GM19452 (cell line): ENCODE data around the gene EFNB3.

Source experiments
- ATAC-seq: cut with Tn5 transposase; IDR thresholded peaks from one replicate; pipeline ENCODE4 v1.9.1; 2021; ENCODE audit not compliant: unreplicated experiment

Gene EFNB3

GRCh38 chr17:7716901-7717755, 12.1 kb downstream of the EFNB3 start, which contains the start of gene DNAH2:
Gene DNAH2 (plus strand): TSS chr17:7717744. CDS start chr17:7719735, 1,991 bp downstream.
- no peak for ATAC-seq

GRCh38 chr17:7717756-7718350, 12.9 kb downstream of the EFNB3 start:
- no peak for ATAC-seq

- no peak for ATAC-seq
Measured at GRCh38 chr17:7719661-7720060, 14.7 kb downstream of the EFNB3 start.

DNA sequence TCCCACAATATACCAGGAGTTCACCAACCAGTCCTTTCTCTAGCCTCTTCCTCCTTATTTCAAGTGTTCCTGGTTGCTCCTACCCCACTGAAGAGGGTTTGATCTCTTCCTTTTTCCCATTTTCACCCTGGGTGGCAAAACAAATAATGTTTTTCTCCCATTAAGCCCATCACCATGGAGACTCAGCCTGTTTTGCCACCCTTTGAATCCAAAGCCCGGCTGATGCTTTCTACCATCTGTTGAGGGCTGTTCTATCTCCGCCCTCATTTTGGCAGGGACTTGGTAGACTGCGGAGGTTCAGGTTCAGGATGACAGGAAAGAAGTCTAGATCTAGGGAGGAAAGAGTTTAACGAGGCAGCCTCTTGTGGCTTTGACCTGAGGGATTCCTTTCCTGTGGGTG, 15.1 kb downstream of the EFNB3 start:
- no peak for ATAC-seq

GRCh38 chr17:7721612-7722011, 16.6 kb downstream of the EFNB3 start:
- no peak for ATAC-seq

DNA sequence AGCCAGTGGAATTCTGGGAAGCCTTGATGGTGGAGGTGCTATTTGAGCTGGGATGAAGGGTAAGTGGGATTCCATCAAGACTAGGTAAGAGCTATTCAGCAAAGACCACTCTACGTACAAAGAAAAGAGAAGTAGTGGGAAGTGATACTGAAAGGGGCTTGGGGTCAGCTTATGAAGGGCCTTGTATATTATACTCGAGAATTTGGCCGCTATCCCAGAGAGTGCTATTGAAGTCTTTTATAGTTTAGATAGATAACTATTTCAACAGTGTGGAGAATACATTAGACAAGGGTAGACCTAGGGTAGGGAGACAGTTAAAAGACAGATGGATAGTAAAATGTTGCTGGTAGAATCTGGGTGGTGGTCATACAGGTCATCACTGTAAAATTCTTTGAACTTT, 22.9 kb downstream of the EFNB3 start:
- ATAC-seq, result no peak

- no peak for ATAC-seq
Measured at GRCh38 chr17:7729816-7730215, 24.8 kb downstream of the EFNB3 start.

- ATAC-seq, result no peak
Measured at GRCh38 chr17:7732981-7733539, 28.1 kb downstream of the EFNB3 start.

GRCh38 chr17:7737601-7738000, 32.6 kb downstream of the EFNB3 start:
- ATAC-seq, result no peak

DNA sequence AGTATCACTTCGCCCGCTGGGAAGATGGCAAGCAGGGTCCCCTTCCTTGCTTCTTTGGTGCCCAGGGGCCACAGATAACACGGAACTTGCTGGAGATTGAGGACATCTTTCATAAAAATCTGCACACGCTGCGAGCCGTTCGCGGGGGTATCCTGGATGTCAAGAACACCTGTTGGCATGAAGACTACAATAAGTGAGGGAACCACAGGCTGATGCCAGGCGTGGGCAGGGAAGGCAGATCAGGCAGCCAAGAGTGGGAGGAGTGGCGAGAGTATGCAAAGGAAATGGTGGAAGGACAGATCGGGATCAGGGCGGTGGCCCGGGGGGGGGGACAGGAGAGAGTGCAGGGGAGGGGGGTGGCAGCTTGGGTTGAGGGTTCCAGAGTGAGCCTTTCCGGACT, 34.7 kb downstream of the EFNB3 start:
- ATAC-seq, result no peak

DNA sequence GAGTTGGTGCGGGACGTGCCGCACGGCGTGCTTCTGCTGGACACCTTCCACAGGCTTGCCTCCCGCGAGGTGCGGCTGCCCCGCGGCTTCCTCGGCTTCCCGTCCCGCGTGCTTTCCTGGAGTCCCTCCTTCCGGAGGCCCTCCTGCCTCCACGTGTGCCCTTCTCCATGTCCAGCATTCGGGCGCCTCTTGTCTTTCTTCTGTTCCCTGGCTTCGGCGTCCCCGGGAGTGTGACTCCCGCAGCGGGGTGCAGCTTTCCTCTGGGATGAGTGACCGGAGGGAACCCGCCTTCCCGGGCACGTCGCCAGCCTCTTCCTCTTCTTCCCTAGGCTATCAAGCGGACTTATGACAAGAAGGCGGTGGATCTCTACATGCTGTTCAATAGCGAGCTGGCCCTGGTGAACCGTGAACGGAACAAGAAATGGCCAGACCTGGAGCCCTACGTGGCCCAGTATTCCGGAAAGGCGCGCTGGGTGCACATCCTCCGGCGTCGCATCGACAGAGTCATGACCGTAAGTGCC, 35.5 kb downstream of the EFNB3 start:
- ATAC-seq, result no peak

- ATAC-seq, result no peak
Measured at GRCh38 chr17:7742729-7743128, 37.7 kb downstream of the EFNB3 start.

DNA sequence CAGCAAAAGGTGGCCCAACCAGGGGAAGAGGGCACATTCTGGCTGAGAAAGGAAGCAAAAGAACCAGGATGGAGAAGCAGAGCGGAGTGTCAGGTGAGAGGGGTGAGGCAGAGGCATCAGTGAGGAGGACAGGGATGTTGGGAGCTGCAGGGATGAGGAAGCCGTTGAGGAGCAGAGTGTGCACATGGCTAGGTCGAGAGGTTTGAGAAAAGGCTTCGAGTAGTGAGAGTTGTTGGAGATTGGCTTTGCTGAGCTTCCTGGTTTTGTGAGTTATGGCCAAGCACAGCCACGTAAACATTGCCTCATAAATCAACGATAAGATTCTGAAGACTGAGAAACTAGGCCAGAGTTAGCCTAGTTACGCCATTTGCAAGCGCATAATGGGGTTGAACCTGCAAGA, 39.4 kb downstream of the EFNB3 start:
- no peak for ATAC-seq

- no peak for ATAC-seq
Measured at GRCh38 chr17:7745748-7746470, 40.9 kb downstream of the EFNB3 start.

- no peak for ATAC-seq
Measured at GRCh38 chr17:7747635-7748071, 42.7 kb downstream of the EFNB3 start.

DNA sequence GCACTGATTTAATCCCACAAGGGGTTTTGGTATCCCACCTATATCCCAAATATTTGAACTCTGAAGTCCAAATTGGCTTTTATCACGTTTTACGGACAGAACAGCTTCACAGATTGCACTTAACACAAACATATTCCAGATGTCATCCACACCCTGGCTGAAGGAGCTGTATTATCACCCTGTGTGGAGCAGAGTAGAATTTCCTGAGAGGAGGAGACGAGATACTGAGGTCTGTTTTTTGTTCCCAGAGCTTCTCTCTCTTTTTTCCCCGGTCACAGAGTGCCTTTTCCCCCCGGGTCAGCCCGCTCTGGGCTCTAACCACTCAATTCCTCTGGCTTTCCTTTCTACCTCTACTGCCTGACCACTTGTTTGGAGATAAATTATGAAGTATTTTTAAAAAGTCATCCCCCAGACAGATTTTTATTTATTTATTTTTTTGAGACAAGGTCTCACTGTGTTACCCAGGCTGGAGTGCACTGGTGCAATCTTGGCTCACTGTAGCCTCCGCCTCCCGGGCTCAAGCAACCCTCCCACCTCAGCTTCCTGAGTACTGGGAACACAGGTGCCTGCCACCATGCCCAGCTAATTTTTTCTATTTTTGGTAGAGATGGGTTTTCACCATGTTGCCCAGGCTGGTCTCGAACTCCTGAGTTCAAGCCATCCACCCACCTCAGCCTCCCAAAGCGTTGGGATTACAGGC, 43.2 kb downstream of the EFNB3 start:
- ATAC-seq, result no peak

- no peak for ATAC-seq
Measured at GRCh38 chr17:7750321-7750821, 45.4 kb downstream of the EFNB3 start.

DNA sequence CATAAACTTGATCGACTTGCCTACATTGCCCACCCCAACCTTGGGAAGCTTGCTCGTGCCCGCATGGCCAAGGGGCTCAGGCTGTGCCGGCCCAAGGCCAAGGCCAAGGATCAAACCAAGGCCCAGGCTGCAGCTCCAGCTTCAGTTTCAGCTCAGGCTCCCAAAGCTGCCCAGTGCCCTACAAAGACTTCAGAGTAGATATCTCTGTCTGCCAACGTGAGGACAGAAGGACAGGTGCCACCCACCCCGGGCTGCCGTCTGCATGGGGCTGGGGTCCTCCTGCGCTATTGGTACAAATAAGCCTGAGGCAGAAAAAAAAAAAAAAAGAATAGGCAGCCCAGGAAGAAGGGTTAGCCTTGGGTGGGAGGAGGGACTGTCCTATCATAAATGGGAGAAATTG, 49.7 kb downstream of the EFNB3 start:
- ATAC-seq, result no peak

GRCh38 chr17:7755095-7755890, 50.3 kb downstream of the EFNB3 start:
- no peak for ATAC-seq

DNA sequence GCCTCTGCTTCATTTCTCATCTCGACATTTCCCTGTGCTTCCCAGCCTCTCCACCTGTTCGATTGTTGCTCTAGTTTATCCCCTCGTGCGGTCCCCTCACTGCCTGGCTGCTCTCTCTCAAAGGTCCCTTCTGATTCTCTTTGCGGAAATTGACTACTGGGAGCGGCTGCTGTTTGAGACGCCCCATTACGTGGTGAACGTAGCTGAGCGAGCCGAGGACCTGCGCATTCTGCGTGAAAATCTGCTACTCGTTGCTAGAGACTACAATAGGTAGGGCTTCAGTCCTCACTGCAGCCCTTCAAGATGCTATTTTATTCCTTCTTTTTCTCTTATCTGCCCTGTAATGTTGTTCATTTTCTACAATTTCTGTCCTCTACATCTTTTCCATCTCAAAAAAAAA, 52.0 kb downstream of the EFNB3 start:
- ATAC-seq, result no peak
